Adrenal gland (tissue), 12 donors: Measurements from ENCODE around the gene ALG12. TPM values are rescaled to one million over a fixed set of nuclear protein-coding genes. Genes with fewer than 3 reads are reported as not detected.

ENCODE experiments used
- DNase-seq, 7 donors: peaks; one replicate each; pipeline ENCODE4 v3.0.0-alpha.2; 2019 to 2020
- H3K27ac ChIP-seq, 5 donors: fragments of 200-600 bp; sonication (generic) in 4 of 5; 1 replicate in 3 of 5; 2 replicates in 2 of 5; pipeline versions ENCODE4 v1.5.1 to v1.8.0; 2016 to 2020; ENCODE audit warnings: mild to moderate bottlenecking in 1 of 5
- H3K27me3 ChIP-seq: fragments of 200-600 bp; 2 replicates; pipeline ENCODE4 v1.8.0; 2021
- H3K36me3 ChIP-seq, 2 donors: fragments of 200-600 bp; replicated peaks in 1 of 2; 1 replicate in 1 of 2; 2 replicates in 1 of 2; pipeline versions ENCODE4 v1.5.1 to v1.8.0; 2018 to 2022
- H3K4me1 ChIP-seq, 2 donors: fragments of 200-600 bp; replicated peaks in 1 of 2; 1 replicate in 1 of 2; 2 replicates in 1 of 2; pipeline versions ENCODE4 v1.5.1 to v1.8.0; 2018 to 2021
- H3K4me3 ChIP-seq, 4 donors: fragments of 200-600 bp; sonication (generic) in 3 of 4; one replicate each; pipeline ENCODE4 v1.5.1; 2016 to 2018
- H3K9me3 ChIP-seq, 3 donors: fragments of 200-600 bp; sonication (generic) in 1 of 3; replicated peaks in 1 of 3; 1 replicate in 2 of 3; 2 replicates in 1 of 3; pipeline versions ENCODE4 v1.5.1 to v1.8.0; 2016 to 2021
- POLR2A ChIP-seq, 2 donors: fragments of 450-650 bp; IDR thresholded peaks; one replicate each; pipeline ENCODE4 v1.6.1; 2017; ENCODE audit warnings: antibody characterized with exemption in 2 of 2, mild to moderate bottlenecking in 2 of 2, moderate library complexity in 1 of 2
- WGBS, 4 donors: extraction: QIAGEN DNeasy Blood & Tissue Kit in 2 of 4; methylation state at CpG; one replicate each; pipeline versions ENCODE4 v1.1.5 to v1.1.7; 2013 to 2017; 5-methylcytosine and 5-hydroxymethylcytosine counted together
- intact Hi-C, 2 donors: fragments of 100-400 bp; cut with DNase I; formaldehyde crosslinking; loops; one replicate each; pipeline versions ENCODE4 v1.14.1 to v1.15.0; 2022 to 2023
- polyA plus RNA-seq, 3 donors: library from polyadenylated mRNA; stranded (reverse); fragments of 200-250 nt in 2 of 3; fragments of 350-450 nt in 1 of 3; fragmentation: Illumina TruSeq in 1 of 3; extraction: RNeasy Lipid Tissue Mini Kit (QIAGEN cat#74804) in 1 of 3; gene quantifications; one replicate each; pipeline ENCODE4 v1.2.3, GENCODE V29; 2013 to 2014
- total RNA-seq, 9 donors: library from RNA; depleted of rRNA in 4 of 9; stranded (reverse); fragments of >200 nt in 4 of 9; fragments of 120-200 nt in 1 of 9; fragmentation: NEBNext Ultra II Directional in 1 of 9; extraction: Animal tissue kit (Norgen Biotek cat#: 25700) in 1 of 9; gene quantifications; one replicate each; pipeline versions ENCODE4 v1.1.0 to v1.2.4, GENCODE V29; 2013 to 2023
- TF ChIP-seq, protein P1 (sequence below), 6 experiments: fragments of 450-650 bp in 4 of 6; fragments of 200-600 bp in 2 of 6; sonication (generic) in 1 of 6; IDR thresholded peaks; 1 replicate in 5 of 6; 2 replicates in 1 of 6; pipeline versions ENCODE4 v1.5.1 to v1.8.0; 2016 to 2021; ENCODE audit warnings: antibody characterized with exemption in 6 of 6, mild to moderate bottlenecking in 2 of 6, moderate library complexity in 1 of 6
- donor health status: healthy with polysubstance abuse.
- donor health status: Bipolar disorder and iron deficiency.
- donor health status: DM: yes; HTN: yes; CAD: no.
- donor health status: DM: no; HTN: no; CAD: no.
- donor health status: DM: no; HTN: no; CAD: no.
- donor health status: DM: yes; HTN: yes; CAD: no.

ALG12 gene
- total and polyA plus RNA-seq, 12 donors: 6.4 to 33.6 (median 18.9) TPM

DNA sequence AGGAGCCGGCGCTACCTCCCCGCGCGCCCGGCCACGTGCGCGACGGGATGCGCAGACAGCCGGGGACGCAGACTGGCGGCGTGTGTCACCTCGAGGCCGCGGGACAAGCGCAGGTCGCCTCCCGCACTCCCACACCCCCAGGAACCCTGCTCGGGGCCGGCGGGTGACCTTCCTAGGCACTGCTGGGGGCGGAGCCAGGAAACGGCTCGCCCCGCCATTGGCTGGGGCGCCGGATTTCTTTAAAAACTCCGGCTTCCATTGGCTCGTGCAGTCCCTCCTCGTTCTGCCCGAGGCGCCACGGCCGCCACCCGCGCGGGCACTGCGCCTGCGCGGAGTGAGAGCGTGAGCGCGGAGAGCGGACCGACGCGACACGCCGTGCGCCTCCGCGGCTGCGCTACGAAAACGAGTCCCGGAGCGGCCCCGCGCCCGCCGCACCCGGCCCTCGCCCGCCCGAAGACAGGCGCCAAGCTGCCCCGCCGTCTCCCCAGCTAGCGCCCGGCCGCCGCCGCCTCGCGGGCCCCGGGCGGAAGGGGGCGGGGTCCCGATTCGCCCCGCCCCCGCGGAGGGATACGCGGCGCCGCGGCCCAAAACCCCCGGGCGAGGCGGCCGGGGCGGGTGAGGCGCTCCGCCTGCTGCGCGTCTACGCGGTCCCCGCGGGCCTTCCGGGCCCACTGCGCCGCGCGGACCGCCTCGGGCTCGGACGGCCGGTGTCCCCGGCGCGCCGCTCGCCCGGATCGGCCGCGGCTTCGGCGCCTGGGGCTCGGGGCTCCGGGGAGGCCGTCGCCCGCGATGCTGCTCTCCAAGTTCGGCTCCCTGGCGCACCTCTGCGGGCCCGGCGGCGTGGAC is 42.1 kb upstream of the ALG12 start, which contains the start of gene PIM3:
PIM3 (plus strand) TSS at position 614 of the 846 bp plus-strand sequence; CDS start at position 790, 176 bp downstream.
- H3K27me3 ChIP-seq: no peaks in the 10 kb centered on the region
- 0% methylated on average over 116 to 137 of the region's 137 CpGs; no CpG with 5 or more reads in 2 of the 4 donors for WGBS, 4 donors
- peak; percentile 94 to 97 (median 96) for DNase-seq
- peaks cover 30 to 38% of the 10 kb centered on the region in 2 donors for H3K4me1 ChIP-seq
- peaks cover 0 to 18% of the 10 kb centered on the region in 2 donors for H3K36me3 ChIP-seq
- no peaks in the 10 kb centered on the region for H3K9me3 ChIP-seq
- intact Hi-C loops: no loop called here
- H3K4me3 ChIP-seq: peak within 1 kb of the TSS; percentile 48 to 99 (median 76)
- TF ChIP-seq, protein P1, sequence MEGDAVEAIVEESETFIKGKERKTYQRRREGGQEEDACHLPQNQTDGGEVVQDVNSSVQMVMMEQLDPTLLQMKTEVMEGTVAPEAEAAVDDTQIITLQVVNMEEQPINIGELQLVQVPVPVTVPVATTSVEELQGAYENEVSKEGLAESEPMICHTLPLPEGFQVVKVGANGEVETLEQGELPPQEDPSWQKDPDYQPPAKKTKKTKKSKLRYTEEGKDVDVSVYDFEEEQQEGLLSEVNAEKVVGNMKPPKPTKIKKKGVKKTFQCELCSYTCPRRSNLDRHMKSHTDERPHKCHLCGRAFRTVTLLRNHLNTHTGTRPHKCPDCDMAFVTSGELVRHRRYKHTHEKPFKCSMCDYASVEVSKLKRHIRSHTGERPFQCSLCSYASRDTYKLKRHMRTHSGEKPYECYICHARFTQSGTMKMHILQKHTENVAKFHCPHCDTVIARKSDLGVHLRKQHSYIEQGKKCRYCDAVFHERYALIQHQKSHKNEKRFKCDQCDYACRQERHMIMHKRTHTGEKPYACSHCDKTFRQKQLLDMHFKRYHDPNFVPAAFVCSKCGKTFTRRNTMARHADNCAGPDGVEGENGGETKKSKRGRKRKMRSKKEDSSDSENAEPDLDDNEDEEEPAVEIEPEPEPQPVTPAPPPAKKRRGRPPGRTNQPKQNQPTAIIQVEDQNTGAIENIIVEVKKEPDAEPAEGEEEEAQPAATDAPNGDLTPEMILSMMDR (IDR thresholded peaks at IDR 0.05): peak in 1 of 6 experiments; percentile 17
- TF ChIP-seq POLR2A (IDR thresholded peaks at IDR 0.05): peak; percentile 86 to 97
- H3K27ac ChIP-seq: peak within 1 kb of the TSS; percentile 60 to 100 (median 94)

DNA sequence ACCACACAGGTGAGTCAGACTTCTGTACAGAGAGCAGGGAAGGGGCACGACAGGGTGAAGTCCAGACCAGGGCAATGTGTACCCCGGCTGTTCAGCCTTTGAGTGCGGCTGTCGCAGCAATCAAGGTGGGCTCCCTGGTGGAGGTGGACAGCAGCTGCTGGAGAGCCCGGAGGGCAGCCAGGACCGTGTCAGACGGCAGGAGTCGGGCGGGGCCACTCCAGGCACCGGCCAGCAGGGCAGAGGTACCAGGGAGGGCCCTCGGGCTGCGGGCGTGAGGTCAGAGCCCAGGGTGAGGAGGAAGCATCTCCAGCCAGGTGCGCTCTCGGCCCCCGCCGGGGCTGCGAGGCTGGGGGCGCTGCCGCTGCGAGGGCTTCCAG is 41.5 kb upstream of the ALG12 start:
- H3K9me3 ChIP-seq: no peaks in the 10 kb centered on the region
- H3K4me3 ChIP-seq: peak overlapping the region in 2 of 4 donors; percentile 28 to 99
- no peaks in the 10 kb centered on the region for H3K27me3 ChIP-seq
- peak in 3 of 7 donors; percentile 51 to 74 (median 62) for DNase-seq
- WGBS, 4 donors: 8 to 39% (median 12%) methylated on average over 5 to 21 of the region's 21 CpGs; no CpG with 5 or more reads in 1 of the 4 donors
- peaks cover 0 to 18% of the 10 kb centered on the region in 2 donors for H3K36me3 ChIP-seq
- no peak for TF ChIP-seq POLR2A (IDR thresholded peaks at IDR 0.05)
- TF ChIP-seq, protein P1 (IDR thresholded peaks at IDR 0.05): peak in 1 of 6 experiments; percentile 29
- H3K27ac ChIP-seq: peak overlapping the region; percentile 54 to 100 (median 94)
- peaks cover 27 to 32% of the 10 kb centered on the region in 2 donors for H3K4me1 ChIP-seq
- intact Hi-C loops: no loop called here

DNA sequence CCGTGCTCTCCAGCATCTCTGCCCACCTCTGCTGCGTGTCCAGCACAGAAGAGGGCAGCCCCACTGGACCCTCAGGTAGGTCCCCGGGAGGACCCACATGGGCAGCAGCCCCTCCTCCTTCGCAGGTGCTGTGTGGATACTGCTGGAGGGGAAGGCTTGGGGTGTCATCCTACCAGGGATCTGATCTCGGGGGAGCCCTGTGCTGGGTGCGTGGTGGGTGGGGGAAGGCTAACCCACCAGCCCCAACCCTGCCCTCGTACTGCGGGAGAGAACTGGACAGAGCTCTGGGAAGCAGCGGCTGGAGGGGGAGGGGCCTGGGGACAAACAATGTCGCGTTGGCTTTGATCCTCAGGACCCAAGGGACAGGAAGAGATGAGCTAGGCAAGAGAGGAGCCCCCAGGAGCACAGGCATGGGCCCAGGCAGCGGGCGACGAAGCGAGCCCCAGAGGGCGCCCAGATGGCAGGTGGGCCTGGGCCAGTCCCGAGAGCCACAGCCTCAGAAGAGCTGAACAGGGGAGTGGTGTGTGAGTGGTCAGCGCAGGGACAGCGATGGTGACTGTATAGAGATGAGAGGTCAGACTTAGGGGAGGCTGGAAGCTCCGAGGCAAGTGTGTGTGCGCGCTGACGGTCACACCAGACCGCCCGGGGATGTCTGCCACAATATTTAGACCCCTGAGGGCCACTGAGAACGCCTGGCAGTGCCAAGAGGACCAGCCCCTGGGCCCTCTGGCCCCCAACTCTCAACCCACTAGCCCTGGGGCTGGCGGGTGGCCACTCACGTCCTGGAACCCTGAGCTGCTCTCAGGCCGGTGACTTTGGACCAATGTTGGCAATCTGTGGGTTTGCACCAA is 40.9 kb upstream of the ALG12 start:
- Histone ChIP-seq H3K9me3 (no peaks in the 10 kb centered on the region), H3K36me3 (peaks cover 0 to 17% of the 10 kb centered on the region in 2 donors), H3K27me3 (no peaks in the 10 kb centered on the region), H3K27ac (peak overlapping the region in 4 of 5 donors; percentile 92 to 100 (median 95)), H3K4me3 (peak overlapping the region in 1 of 4 donors; percentile 99), H3K4me1 (peaks cover 21 to 30% of the 10 kb centered on the region in 2 donors)
- TF ChIP-seq POLR2A (IDR thresholded peaks at IDR 0.05): no peak
- DNase-seq: peak in 5 of 7 donors; percentile 30 to 65 (median 50)
- intact Hi-C loops: no loop called here
- 76 to 90% (median 84%) methylated on average over 12 to 29 of the region's 29 CpGs for whole genome bisulfite sequencing, 4 donors

DNA sequence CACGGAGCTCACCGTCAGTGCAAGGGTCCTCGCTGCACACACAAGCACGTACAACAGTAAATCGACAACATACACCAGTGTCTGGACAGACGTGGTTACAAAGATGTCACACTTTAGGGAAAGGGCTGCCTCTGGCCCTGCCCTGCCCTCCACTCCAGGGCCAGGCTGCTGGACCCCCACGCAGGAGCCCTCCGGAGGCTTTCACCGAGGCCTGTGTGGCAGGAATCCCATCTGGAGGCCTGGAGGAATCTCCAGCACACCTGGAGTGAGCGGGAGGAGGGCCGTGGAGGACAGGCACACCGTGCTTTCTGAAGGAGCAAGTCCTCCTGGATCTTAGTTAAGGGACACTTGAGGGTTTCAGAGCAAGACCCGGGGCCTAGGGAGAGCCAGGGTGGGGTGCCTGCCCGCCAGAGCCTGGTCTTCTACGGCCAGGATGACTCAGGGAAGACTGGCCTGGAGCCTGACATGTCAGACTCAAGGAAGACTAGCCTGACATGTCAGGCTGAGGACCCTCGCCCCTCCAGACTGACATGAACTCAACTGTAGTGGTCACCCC is 40.2 kb upstream of the ALG12 start:
- Histone ChIP-seq H3K27me3 (no peaks in the 10 kb centered on the region), H3K9me3 (no peaks in the 10 kb centered on the region), H3K27ac (no peak overlapping the region), H3K36me3 (peaks cover 0 to 10% of the 10 kb centered on the region in 2 donors), H3K4me1 (peaks cover 14 to 27% of the 10 kb centered on the region in 2 donors), H3K4me3 (no peak overlapping the region)
- no peak for TF ChIP-seq POLR2A (IDR thresholded peaks at IDR 0.05)
- TF ChIP-seq, protein P1 (IDR thresholded peaks at IDR 0.05): no peak
- 89 to 94% (median 93%) methylated on average over 12 to 16 of the region's 16 CpGs for WGBS, 4 donors
- peak in 2 of 7 donors; percentile 8 to 24 for DNase-seq
- intact Hi-C loops: no loop called here
